AG04450 (cell line): ENCODE data around the gene C4BPA. TPM values are rescaled to one million over a fixed set of nuclear protein-coding genes. Genes with fewer than 3 reads are reported as not detected.

Experiments used
- CTCF ChIA-PET: fragments of 300-600, 350-600 bp; formaldehyde crosslinking; extraction: SDS; loops from one replicate; lab custom pipeline; 2022; ENCODE audit warnings: antibody characterized with exemption, inconsistent platforms; lab: Charles Lee
- POLR2A ChIA-PET: fragments of 350-600 bp; formaldehyde crosslinking; extraction: SDS; loops from one replicate; lab custom pipeline; 2021; ENCODE audit warnings: antibody characterized with exemption, inconsistent platforms; lab: Yijun Ruan, JAX
- DNase-seq: peaks from one replicate; pipeline ENCODE4 v3.0.0-alpha.2; 2011; ENCODE audit warnings: low read depth, low spot score
- H3K27ac ChIP-seq: one replicate; pipeline ENCODE4 v1.5.1; 2012; ENCODE audit warnings: low read depth, low read length, control low read depth
- H3K27me3 ChIP-seq: one replicate; pipeline ENCODE4 v1.6.0; 2012; ENCODE audit warnings: low read length; ENCODE audit not compliant: control insufficient read depth, insufficient read depth
- H3K4me3 ChIP-seq: 2 replicates; pipeline ENCODE4 v1.5.1; 2011; ENCODE audit warnings: mild to moderate bottlenecking, low read depth, low read length, control low read depth
- H3K9me3 ChIP-seq: 2 replicates; pipeline ENCODE4 v1.5.1; 2012; ENCODE audit warnings: low read length; ENCODE audit not compliant: control insufficient read depth, insufficient read depth
- polyA plus RNA-seq: library from polyadenylated mRNA; depleted of rRNA; stranded (reverse); fragments of >200 nt; gene quantifications from 2 replicates; pipeline ENCODE4 v1.2.3, GENCODE V29; 2011
- TF ChIP-seq, protein P1 (sequence below): IDR thresholded peaks from 2 replicates; pipeline ENCODE4 v1.5.1; 2011; ENCODE audit warnings: low read depth, low read length, control low read depth, inconsistent platforms

Gene C4BPA
- polyA plus RNA-seq, 1 experiment: not detected

DNA sequence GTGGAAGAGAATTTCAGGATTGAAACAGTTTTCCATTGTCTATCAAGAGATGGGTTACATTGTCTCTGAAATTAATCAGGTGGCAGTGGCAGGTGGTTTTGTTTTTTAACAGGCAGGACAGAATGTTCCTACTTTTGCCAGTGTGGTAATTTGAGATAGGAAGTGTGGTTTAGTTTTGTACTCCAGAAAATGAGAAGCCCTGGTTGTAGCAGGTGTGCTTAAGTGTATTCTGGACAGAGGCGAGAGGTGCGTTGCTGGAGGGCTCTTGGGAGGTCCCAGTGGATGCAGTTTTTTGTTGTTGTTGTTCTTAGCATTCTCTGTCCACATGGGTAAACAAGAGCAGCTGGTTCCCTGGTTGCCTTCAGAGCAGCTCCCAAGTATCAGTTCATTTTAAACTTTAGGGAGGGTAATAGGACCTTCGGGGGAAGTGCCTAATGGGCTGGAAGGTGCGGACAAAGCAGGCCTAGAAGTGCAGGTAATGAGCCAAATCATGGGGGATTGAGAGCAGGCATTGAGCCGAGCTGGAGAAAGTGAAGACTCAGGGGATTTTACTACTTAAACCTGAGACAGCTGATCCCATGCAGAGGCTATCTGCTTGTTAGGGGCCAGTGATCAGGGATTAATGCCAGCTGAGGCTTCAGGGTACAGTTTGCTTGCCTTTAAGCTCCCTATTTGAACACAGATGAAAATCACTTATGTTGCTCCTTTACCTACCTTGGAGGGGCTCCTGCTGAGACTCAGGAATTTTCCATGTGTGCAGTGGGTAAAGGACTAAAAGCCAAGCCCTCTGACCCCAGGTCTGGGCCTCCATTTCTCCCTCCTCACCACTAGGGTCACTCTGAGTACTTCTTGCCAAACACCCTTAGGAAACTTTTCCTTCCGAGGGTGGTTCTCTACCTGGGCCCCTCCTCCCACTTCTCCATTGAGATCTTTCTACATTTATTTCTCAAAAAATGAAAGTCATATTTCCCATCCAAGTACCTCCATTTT is 44.9 kb upstream of the C4BPA start:
- ChIA-PET CTCF (interaction anchor here (1.0 to 1.4 kb wide), 2 partner anchors 9 to 346 kb away, joined by 3 to 8 read pairs; no protein-coding TSS in a partner anchor), POLR2A (no interaction called here)
- Histone ChIP-seq H3K27me3 (peaks cover 2% of the 10 kb centered on the region), H3K4me3 (no peak overlapping the region), H3K27ac (no peak overlapping the region), H3K9me3 (no peaks in the 10 kb centered on the region)
- no peak for DNase-seq
- TF ChIP-seq, protein P1, sequence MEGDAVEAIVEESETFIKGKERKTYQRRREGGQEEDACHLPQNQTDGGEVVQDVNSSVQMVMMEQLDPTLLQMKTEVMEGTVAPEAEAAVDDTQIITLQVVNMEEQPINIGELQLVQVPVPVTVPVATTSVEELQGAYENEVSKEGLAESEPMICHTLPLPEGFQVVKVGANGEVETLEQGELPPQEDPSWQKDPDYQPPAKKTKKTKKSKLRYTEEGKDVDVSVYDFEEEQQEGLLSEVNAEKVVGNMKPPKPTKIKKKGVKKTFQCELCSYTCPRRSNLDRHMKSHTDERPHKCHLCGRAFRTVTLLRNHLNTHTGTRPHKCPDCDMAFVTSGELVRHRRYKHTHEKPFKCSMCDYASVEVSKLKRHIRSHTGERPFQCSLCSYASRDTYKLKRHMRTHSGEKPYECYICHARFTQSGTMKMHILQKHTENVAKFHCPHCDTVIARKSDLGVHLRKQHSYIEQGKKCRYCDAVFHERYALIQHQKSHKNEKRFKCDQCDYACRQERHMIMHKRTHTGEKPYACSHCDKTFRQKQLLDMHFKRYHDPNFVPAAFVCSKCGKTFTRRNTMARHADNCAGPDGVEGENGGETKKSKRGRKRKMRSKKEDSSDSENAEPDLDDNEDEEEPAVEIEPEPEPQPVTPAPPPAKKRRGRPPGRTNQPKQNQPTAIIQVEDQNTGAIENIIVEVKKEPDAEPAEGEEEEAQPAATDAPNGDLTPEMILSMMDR: no peak

- TF ChIP-seq, protein P1: no peak
- no peak overlapping the region for H3K4me3 ChIP-seq
- ChIA-PET POLR2A (no interaction called here), CTCF (interaction anchor here (0.8 to 1.0 kb wide), 2 partner anchors 10 to 345 kb away, joined by 3 read pairs; no protein-coding TSS in a partner anchor)
- H3K27ac ChIP-seq: no peak overlapping the region
- no peaks in the 10 kb centered on the region for H3K9me3 ChIP-seq
- DNase-seq: no peak
- peaks cover 2% of the 10 kb centered on the region for H3K27me3 ChIP-seq
Observed at GRCh38 chr1:207059881-207060280, 44.2 kb upstream of the C4BPA start.

DNA sequence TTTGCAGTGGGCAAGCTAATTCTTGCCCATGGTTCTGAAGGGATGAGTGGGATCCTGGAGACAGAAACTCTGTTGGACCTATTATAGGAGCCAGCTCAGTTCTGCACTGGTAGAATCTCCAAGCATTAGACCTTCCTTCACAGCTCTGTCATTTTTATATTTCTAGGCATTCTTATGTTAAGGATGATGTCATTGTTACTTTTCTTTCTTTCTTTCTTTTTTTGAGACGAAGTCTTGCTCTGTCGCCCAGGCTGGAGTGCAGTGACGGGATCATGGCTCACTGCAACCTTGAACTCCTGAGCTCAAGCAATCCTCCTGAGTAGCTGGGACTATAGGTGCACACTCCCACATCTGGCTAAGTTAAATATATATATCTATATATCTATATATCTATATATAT is 43.4 kb upstream of the C4BPA start:
- TF ChIP-seq, protein P1: no peak
- ChIA-PET CTCF (interaction anchor here (0.8 kb wide), 1 partner anchor 11 kb away, joined by 3 read pairs; no protein-coding TSS in a partner anchor), POLR2A (no interaction called here)
- no peak for DNase-seq
- H3K4me3 ChIP-seq: no peak overlapping the region
- peaks cover 2% of the 10 kb centered on the region for H3K27me3 ChIP-seq
- no peak overlapping the region for H3K27ac ChIP-seq
- no peaks in the 10 kb centered on the region for H3K9me3 ChIP-seq

DNA sequence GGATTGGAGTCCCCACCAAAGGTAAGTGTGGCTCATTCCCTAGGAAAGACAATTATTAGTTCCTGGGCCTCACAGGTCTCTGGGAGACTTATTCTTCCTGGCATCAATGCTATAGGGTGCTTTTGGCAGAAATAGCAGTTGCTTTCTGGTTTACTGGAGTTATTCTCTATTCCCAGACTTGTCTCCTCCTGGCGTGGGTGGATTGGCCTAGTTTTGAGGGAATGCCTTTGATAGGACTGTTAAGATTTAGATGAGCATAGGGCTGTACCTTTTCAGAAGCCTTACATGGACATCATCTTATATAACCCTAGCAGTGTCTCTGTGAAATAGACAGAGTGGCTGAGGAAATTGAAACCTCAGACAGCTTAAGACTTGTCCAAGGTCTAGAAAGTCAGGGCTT is 42.0 kb upstream of the C4BPA start:
- TF ChIP-seq, protein P1: no peak
- peaks cover 2% of the 10 kb centered on the region for H3K27me3 ChIP-seq
- POLR2A ChIA-PET: no interaction called here
- no peak for DNase-seq
- H3K4me3 ChIP-seq: no peak overlapping the region
- CTCF ChIA-PET: interaction anchor here (1.0 to 1.6 kb wide), 2 partner anchors 12 to 17 kb away, joined by 3 to 6 read pairs; no protein-coding TSS in a partner anchor
- H3K9me3 ChIP-seq: no peaks in the 10 kb centered on the region
- H3K27ac ChIP-seq: no peak overlapping the region

DNA sequence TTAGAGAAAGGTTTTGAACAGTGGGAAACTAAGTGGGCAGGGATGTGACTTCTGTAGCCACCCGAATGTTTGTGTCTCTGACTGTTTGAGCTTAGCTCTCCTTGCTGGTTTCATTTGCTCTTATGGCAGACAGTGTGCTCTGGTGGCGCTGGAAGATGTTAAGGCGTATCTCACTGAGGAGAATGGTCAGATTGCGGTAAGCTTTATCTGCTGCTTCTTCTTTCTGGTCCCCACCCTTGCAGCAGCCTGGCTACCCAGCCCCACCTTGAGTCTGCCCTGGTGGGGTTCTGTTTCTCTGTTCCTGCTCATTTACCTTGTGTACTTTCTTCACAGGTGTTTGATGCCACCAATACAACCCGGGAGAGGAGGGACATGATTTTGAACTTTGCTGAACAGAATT is 41.0 kb upstream of the C4BPA start:
- Histone ChIP-seq H3K4me3 (no peak overlapping the region), H3K27me3 (peaks cover 2% of the 10 kb centered on the region), H3K9me3 (no peaks in the 10 kb centered on the region), H3K27ac (no peak overlapping the region)
- POLR2A ChIA-PET: no interaction called here
- CTCF ChIA-PET: no interaction called here
- DNase-seq: no peak
- TF ChIP-seq, protein P1: no peak
